Hepatocyte (in vitro differentiated cells): ENCODE data around the gene MAGEA12.
"Not testable (repeated sequence)": the region's sequence is repeated elsewhere in the genome, so short reads cannot be mapped to it uniquely, and the experiment has no call there.

Source experiments
- EZH2phosphoT487 ChIP-seq: fragments of 200-600 bp; sonication (generic); IDR thresholded peaks from one replicate; pipeline ENCODE4 v1.6.1; 2018; ENCODE audit warnings: antibody characterized with exemption, mild to moderate bottlenecking, low read depth, moderate library complexity; ENCODE audit not compliant: unreplicated experiment, severe bottlenecking
- TF ChIP-seq, protein P1 (sequence below): fragments of 200-600 bp; sonication (generic); IDR thresholded peaks from 2 replicates; pipeline ENCODE4 v1.5.1; 2016; ENCODE audit warnings: antibody characterized with exemption, mild to moderate bottlenecking; ENCODE audit not compliant: poor library complexity

DNA sequence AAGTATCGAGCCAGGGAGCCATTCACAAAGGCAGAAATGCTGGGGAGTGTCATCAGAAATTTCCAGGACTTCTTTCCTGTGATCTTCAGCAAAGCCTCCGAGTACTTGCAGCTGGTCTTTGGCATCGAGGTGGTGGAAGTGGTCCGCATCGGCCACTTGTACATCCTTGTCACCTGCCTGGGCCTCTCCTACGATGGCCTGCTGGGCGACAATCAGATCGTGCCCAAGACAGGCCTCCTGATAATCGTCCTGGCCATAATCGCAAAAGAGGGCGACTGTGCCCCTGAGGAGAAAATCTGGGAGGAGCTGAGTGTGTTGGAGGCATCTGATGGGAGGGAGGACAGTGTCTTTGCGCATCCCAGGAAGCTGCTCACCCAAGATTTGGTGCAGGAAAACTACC, 3.0 kb downstream of the MAGEA12 start:
- TF ChIP-seq, protein P1, sequence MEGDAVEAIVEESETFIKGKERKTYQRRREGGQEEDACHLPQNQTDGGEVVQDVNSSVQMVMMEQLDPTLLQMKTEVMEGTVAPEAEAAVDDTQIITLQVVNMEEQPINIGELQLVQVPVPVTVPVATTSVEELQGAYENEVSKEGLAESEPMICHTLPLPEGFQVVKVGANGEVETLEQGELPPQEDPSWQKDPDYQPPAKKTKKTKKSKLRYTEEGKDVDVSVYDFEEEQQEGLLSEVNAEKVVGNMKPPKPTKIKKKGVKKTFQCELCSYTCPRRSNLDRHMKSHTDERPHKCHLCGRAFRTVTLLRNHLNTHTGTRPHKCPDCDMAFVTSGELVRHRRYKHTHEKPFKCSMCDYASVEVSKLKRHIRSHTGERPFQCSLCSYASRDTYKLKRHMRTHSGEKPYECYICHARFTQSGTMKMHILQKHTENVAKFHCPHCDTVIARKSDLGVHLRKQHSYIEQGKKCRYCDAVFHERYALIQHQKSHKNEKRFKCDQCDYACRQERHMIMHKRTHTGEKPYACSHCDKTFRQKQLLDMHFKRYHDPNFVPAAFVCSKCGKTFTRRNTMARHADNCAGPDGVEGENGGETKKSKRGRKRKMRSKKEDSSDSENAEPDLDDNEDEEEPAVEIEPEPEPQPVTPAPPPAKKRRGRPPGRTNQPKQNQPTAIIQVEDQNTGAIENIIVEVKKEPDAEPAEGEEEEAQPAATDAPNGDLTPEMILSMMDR: not testable (repeated sequence)
- TF ChIP-seq EZH2phosphoT487: not testable (repeated sequence)
